VCaP (cell line): ENCODE data around the gene GSG1.

Experiments used
- H3K27ac ChIP-seq: fragments of 450-650 bp; 2 replicates; pipeline ENCODE4 v1.5.1; 2017
- CTCF ChIP-seq: fragments of 450-650 bp; conservative IDR thresholded peaks from 2 replicates; pipeline ENCODE4 v1.5.1; 2017; ENCODE audit warnings: mild to moderate bottlenecking, moderate library complexity

GSG1 gene

GRCh38 chr12:13099066-13099843 is 4.2 kb downstream of the GSG1 start:
- no peak overlapping the region for H3K27ac ChIP-seq
- TF ChIP-seq CTCF: no peak

- peak overlapping the region; percentile 63 for H3K27ac ChIP-seq
- TF ChIP-seq CTCF: no peak
Observed at GRCh38 chr12:13097491-13098011, 5.9 kb downstream of the GSG1 start.

GRCh38 chr12:13095266-13095995 is 8.0 kb downstream of the GSG1 start:
- H3K27ac ChIP-seq: no peak overlapping the region

GRCh38 chr12:13094367-13094766 is 9.1 kb downstream of the GSG1 start:
- H3K27ac ChIP-seq: no peak overlapping the region
- no peak for TF ChIP-seq CTCF

More at GRCh38 chr12:13095266-13095995, 8.0 kb downstream of the GSG1 start:
- no peak for TF ChIP-seq CTCF

- H3K27ac ChIP-seq: no peak overlapping the region
- no peak for TF ChIP-seq CTCF
Observed at GRCh38 chr12:13093848-13094220, 9.6 kb downstream of the GSG1 start.

GRCh38 chr12:13093191-13093847 is 10.1 kb downstream of the GSG1 start:
- no peak overlapping the region for H3K27ac ChIP-seq
- no peak for TF ChIP-seq CTCF

GRCh38 chr12:13091832-13092231 is 11.6 kb downstream of the GSG1 start:
- no peak overlapping the region for H3K27ac ChIP-seq
- TF ChIP-seq CTCF: no peak
